ENCODE results near the gene SH2D2A.

The SH2D2A gene

GRCh38 chr1:156828400-156829124 lies 11.9 kb upstream of the SH2D2A start:
- H3K27ac Mint-ChIP-seq: peak overlapping the region; percentile 7
- H3K4me3 Mint-ChIP-seq: no peak overlapping the region
- no peaks in the 10 kb centered on the region for H3K36me3 Mint-ChIP-seq (ENCODE audit: low read depth)
- no peaks in the 10 kb centered on the region for H3K9me3 Mint-ChIP-seq
- peaks cover 35% of the 10 kb centered on the region for H3K27me3 Mint-ChIP-seq (ENCODE audit: low read depth, poor library complexity)
- peaks cover 12% of the 10 kb centered on the region for H3K4me1 Mint-ChIP-seq
- no peak for TF ChIP-seq CTCF (IDR thresholded peaks at IDR 0.05)
- DNase-seq: no peak

- no peak overlapping the region for H3K4me3 Mint-ChIP-seq
- no peaks in the 10 kb centered on the region for H3K36me3 Mint-ChIP-seq (ENCODE audit: low read depth)
- peaks cover 35% of the 10 kb centered on the region for H3K27me3 Mint-ChIP-seq (ENCODE audit: low read depth, poor library complexity)
- H3K9me3 Mint-ChIP-seq: no peaks in the 10 kb centered on the region
- peaks cover 12% of the 10 kb centered on the region for H3K4me1 Mint-ChIP-seq
- no peak overlapping the region for H3K27ac Mint-ChIP-seq
- TF ChIP-seq CTCF (IDR thresholded peaks at IDR 0.05): no peak
- no peak for DNase-seq
These were observed 10.0 kb upstream of the SH2D2A start for GRCh38 chr1:156826630-156827029.

- no peak overlapping the region for H3K4me3 Mint-ChIP-seq
- H3K4me1 Mint-ChIP-seq: peaks cover 4% of the 10 kb centered on the region
- H3K9me3 Mint-ChIP-seq: peaks cover 17% of the 10 kb centered on the region
- DNase-seq: no peak
- no peaks in the 10 kb centered on the region for H3K36me3 Mint-ChIP-seq (ENCODE audit: low read depth)
- peaks cover 46% of the 10 kb centered on the region for H3K27me3 Mint-ChIP-seq (ENCODE audit: low read depth, poor library complexity)
- H3K27ac Mint-ChIP-seq: no peak overlapping the region
- no peak for TF ChIP-seq CTCF (IDR thresholded peaks at IDR 0.05)
These were observed 6.7 kb upstream of the SH2D2A start for GRCh38 chr1:156823210-156823790.

- Mint-ChIP-seq H3K27me3 (ENCODE audit: low read depth, poor library complexity) (peaks cover 50% of the 10 kb centered on the region), H3K4me3 (no peak overlapping the region), H3K36me3 (ENCODE audit: low read depth) (no peaks in the 10 kb centered on the region), H3K27ac (no peak overlapping the region), H3K4me1 (no peaks in the 10 kb centered on the region), H3K9me3 (peaks cover 17% of the 10 kb centered on the region)
- no peak for TF ChIP-seq CTCF (IDR thresholded peaks at IDR 0.05)
- DNase-seq: no peak
These were observed 6.0 kb upstream of the SH2D2A start for GRCh38 chr1:156822680-156823079.

- H3K4me3 Mint-ChIP-seq: no peak overlapping the region
- DNase-seq: no peak
- no peak overlapping the region for H3K27ac Mint-ChIP-seq
- peaks cover 1% of the 10 kb centered on the region for H3K4me1 Mint-ChIP-seq
- H3K36me3 Mint-ChIP-seq (ENCODE audit: low read depth): no peaks in the 10 kb centered on the region
- H3K9me3 Mint-ChIP-seq: peaks cover 17% of the 10 kb centered on the region
- H3K27me3 Mint-ChIP-seq (ENCODE audit: low read depth, poor library complexity): peaks cover 54% of the 10 kb centered on the region
- TF ChIP-seq CTCF (IDR thresholded peaks at IDR 0.05): no peak
These were observed 5.2 kb upstream of the SH2D2A start for GRCh38 chr1:156821801-156822200.

GRCh38 chr1:156815961-156816422 lies 656 bp downstream of the SH2D2A start:
- DNase-seq: no peak
- Mint-ChIP-seq H3K27ac (peak overlapping the region; percentile 46), H3K4me3 (no peak overlapping the region), H3K9me3 (peaks cover 11% of the 10 kb centered on the region), H3K4me1 (peaks cover 55% of the 10 kb centered on the region), H3K36me3 (ENCODE audit: low read depth) (peaks cover 4% of the 10 kb centered on the region), H3K27me3 (ENCODE audit: low read depth, poor library complexity) (peaks cover 49% of the 10 kb centered on the region)
- TF ChIP-seq CTCF (IDR thresholded peaks at IDR 0.05): no peak

Measured in nephron progenitor cell (in vitro differentiated cells).